Measurements from ENCODE around the gene OXT. TPM values are rescaled to one million over a fixed set of nuclear protein-coding genes. Genes with fewer than 3 reads are reported as not detected.

OXT gene
- total and polyA plus RNA-seq, 8 donors, result 0.55 TPM; not detected in 7

- DNase-seq (no peak), ATAC-seq (no peak)
- TF ChIP-seq, protein P1, sequence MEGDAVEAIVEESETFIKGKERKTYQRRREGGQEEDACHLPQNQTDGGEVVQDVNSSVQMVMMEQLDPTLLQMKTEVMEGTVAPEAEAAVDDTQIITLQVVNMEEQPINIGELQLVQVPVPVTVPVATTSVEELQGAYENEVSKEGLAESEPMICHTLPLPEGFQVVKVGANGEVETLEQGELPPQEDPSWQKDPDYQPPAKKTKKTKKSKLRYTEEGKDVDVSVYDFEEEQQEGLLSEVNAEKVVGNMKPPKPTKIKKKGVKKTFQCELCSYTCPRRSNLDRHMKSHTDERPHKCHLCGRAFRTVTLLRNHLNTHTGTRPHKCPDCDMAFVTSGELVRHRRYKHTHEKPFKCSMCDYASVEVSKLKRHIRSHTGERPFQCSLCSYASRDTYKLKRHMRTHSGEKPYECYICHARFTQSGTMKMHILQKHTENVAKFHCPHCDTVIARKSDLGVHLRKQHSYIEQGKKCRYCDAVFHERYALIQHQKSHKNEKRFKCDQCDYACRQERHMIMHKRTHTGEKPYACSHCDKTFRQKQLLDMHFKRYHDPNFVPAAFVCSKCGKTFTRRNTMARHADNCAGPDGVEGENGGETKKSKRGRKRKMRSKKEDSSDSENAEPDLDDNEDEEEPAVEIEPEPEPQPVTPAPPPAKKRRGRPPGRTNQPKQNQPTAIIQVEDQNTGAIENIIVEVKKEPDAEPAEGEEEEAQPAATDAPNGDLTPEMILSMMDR (IDR thresholded peaks at IDR 0.05), result no peak
Observed at GRCh38 chr20:3107464-3108025, 36.1 kb downstream of the OXT start.

DNA sequence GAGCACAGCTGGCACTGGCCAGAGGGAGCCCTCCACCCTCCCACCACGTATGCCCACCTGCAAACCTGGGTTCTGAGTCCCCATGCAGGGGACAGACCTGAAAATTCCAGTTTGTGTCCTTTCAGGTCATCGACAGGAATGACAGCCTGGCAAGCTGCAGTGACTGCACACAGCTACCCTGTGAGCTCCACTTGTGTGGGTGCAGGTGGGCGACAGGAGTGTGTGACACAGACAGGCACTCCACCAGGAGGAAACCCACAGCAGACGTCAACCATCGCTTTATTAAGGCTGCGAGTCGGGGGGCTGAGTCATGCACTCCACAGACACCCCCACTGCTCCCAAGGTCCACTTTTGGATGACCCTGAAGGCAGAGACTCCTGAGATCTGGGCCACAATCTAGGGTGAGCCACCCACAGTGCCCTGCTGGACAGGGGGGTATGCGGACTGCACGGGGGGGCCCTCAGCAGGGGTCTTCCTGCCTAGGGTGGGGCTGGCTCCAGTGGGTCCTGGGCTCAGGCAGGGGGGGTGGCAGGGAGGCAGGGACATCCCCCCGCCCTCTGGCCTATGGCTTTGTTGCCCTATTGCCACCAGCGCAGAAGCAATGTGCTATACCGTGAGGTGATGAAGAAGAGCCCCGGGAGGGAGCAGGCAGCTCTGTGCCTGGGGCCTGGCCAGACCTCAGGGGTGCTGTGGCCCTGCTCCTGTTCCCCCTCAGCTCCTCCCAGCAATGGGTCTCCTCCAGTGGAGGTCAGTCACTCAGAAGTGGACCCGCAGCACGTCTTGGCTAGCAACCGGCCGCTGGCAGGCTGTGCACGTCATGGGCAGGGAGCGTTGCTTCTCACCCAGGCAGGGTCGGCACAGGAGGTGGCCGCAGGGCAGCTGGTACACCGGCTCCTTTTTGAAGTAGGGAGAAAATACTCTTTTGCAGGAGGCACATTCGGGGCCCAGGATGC, 38.2 kb downstream of the OXT start:
- no peaks in the 10 kb centered on the region for H3K27me3 ChIP-seq
- peaks cover 0 to 14% of the 10 kb centered on the region in 2 donors for H3K4me1 ChIP-seq
- H3K27ac ChIP-seq, result no peak overlapping the region
- ATAC-seq, result no peak
- intact Hi-C loops (cut with DNase I), result loop anchor here in 1 of 2 donors (10.0 kb wide), 1 partner anchor 55 kb away; no protein-coding TSS in a partner anchor
- H3K9me3 ChIP-seq, result no peaks in the 10 kb centered on the region
- H3K4me3 ChIP-seq, result no peak overlapping the region
- no peak for DNase-seq
- H3K36me3 ChIP-seq, result peaks cover 0 to 27% of the 10 kb centered on the region in 2 donors
- TF ChIP-seq, protein P1 (IDR thresholded peaks at IDR 0.05), result no peak

More at GRCh38 chr20:3107464-3108025, 36.1 kb downstream of the OXT start:
- Histone ChIP-seq H3K27ac (no peak overlapping the region), H3K4me1 (peaks cover 0 to 9% of the 10 kb centered on the region in 2 donors), H3K36me3 (peaks cover 0 to 27% of the 10 kb centered on the region in 2 donors), H3K9me3 (no peaks in the 10 kb centered on the region), H3K27me3 (no peaks in the 10 kb centered on the region), H3K4me3 (no peak overlapping the region)
- intact Hi-C loops (cut with DNase I), result no loop called here

DNA sequence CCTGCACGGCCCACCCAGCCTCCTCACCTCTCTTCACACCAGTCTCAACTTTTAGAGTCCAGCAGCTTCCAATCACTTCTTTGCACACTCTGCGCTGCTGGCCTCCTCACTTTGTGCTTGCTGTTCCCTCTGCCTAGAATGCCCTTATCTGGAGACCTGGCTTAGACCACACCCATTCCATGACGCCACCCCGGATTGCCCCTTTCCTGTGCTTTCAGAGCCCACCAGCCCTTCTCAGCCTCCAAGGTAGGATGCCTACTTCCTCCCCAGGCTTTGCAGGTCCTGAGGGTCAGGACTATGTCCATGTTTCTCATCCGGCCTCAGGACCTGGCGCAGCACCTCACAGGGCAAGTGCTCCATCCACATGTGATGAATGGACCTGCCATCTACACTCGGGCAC, 40.1 kb downstream of the OXT start:
- no peaks in the 10 kb centered on the region for H3K27me3 ChIP-seq
- H3K4me3 ChIP-seq, result no peak overlapping the region
- intact Hi-C loops (cut with DNase I), result loop anchor here in 1 of 2 donors (10.0 kb wide), 1 partner anchor 57 kb away; no protein-coding TSS in a partner anchor
- ATAC-seq, result no peak
- TF ChIP-seq, protein P1 (IDR thresholded peaks at IDR 0.05), result no peak
- no peaks in the 10 kb centered on the region for H3K9me3 ChIP-seq
- peaks cover 2 to 26% of the 10 kb centered on the region in 2 donors for H3K4me1 ChIP-seq
- peaks cover 0 to 31% of the 10 kb centered on the region in 2 donors for H3K36me3 ChIP-seq
- H3K27ac ChIP-seq, result no peak overlapping the region
- no peak for DNase-seq

- no peaks in the 10 kb centered on the region for H3K9me3 ChIP-seq
Observed at GRCh38 chr20:3111995-3112394, 40.6 kb downstream of the OXT start.

More at GRCh38 chr20:3111995-3112394, 40.6 kb downstream of the OXT start:
- DNase-seq (no peak), ATAC-seq (no peak)
- intact Hi-C loops (cut with DNase I), result loop anchor here in 1 of 2 donors (10.0 kb wide), 1 partner anchor 57 kb away; no protein-coding TSS in a partner anchor
- Histone ChIP-seq H3K36me3 (peaks cover 0 to 31% of the 10 kb centered on the region in 2 donors), H3K4me3 (no peak overlapping the region), H3K27ac (no peak overlapping the region), H3K4me1 (peaks cover 2 to 26% of the 10 kb centered on the region in 2 donors), H3K27me3 (no peaks in the 10 kb centered on the region)
- TF ChIP-seq, protein P1 (IDR thresholded peaks at IDR 0.05), result no peak
